Hepatocyte (in vitro differentiated cells): ENCODE data around the gene ISL2. TPM values are rescaled to one million over a fixed set of nuclear protein-coding genes. Genes with fewer than 3 reads are reported as not detected.
A peak's percentile ranks its signal among the peaks of the same experiment; 100 is the strongest.
"Not testable (repeated sequence)": the region's sequence is repeated elsewhere in the genome, so short reads cannot be mapped to it uniquely, and the experiment has no call there.

Experiments
- DNase-seq: peaks from one replicate; pipeline ENCODE4 v3.0.0-alpha.2; 2016; ENCODE audit warnings: low spot score
- H2AFZ ChIP-seq: fragments of 200-600 bp; sonication (generic); 2 replicates; pipeline ENCODE4 v1.6.0; 2016; ENCODE audit warnings: antibody characterized with exemption, mild to moderate bottlenecking
- H3K27ac ChIP-seq: fragments of 200-600 bp; sonication (generic); 2 replicates; pipeline ENCODE4 v1.5.1; 2016; ENCODE audit warnings: mild to moderate bottlenecking
- H3K27me3 ChIP-seq: fragments of 200-600 bp; sonication (generic); 2 replicates; pipeline ENCODE4 v1.6.1; 2016
- H3K36me3 ChIP-seq: fragments of 200-600 bp; sonication (generic); replicated peaks from 2 replicates; pipeline ENCODE4 v1.5.1; 2016; ENCODE audit warnings: low read depth; ENCODE audit not compliant: insufficient read depth
- H3K4me1 ChIP-seq: fragments of 200-600 bp; sonication (generic); 2 replicates; pipeline ENCODE4 v1.5.1; 2016; ENCODE audit warnings: mild to moderate bottlenecking, moderate library complexity; ENCODE audit not compliant: insufficient read depth
- H3K4me2 ChIP-seq: fragments of 200-600 bp; sonication (generic); 2 replicates; pipeline ENCODE4 v1.6.0; 2016
- H3K4me3 ChIP-seq: fragments of 200-600 bp; sonication (generic); 2 replicates; pipeline ENCODE4 v1.5.1; 2016; ENCODE audit warnings: mild to moderate bottlenecking
- H3K79me2 ChIP-seq: fragments of 200-600 bp; sonication (generic); 2 replicates; pipeline ENCODE4 v1.6.0; 2017; ENCODE audit warnings: mild to moderate bottlenecking
- H3K9me2 ChIP-seq: fragments of 200-600 bp; sonication (generic); replicated peaks from 2 replicates; pipeline ENCODE4 v1.6.0; 2017; ENCODE audit warnings: mild to moderate bottlenecking; ENCODE audit not compliant: insufficient read depth
- H3K9me3 ChIP-seq: fragments of 200-600 bp; sonication (generic); 2 replicates; pipeline ENCODE4 v1.5.1; 2016; ENCODE audit warnings: low read depth, mild to moderate bottlenecking
- H4K20me1 ChIP-seq: fragments of 200-600 bp; sonication (generic); 2 replicates; pipeline ENCODE4 v1.6.0; 2016; ENCODE audit warnings: mild to moderate bottlenecking; ENCODE audit not compliant: insufficient read depth, poor library complexity, severe bottlenecking
- CTCF ChIP-seq: fragments of 200-600 bp; sonication (generic); IDR thresholded peaks from 2 replicates; pipeline ENCODE4 v1.5.1; 2016; ENCODE audit warnings: antibody characterized with exemption, mild to moderate bottlenecking; ENCODE audit not compliant: poor library complexity
- EZH2 ChIP-seq: fragments of 200-600 bp; sonication (generic); IDR thresholded peaks from 2 replicates; pipeline ENCODE4 v1.6.1; 2016; ENCODE audit warnings: antibody characterized with exemption, mild to moderate bottlenecking, borderline replicate concordance
- EZH2phosphoT487 ChIP-seq: fragments of 200-600 bp; sonication (generic); IDR thresholded peaks from one replicate; pipeline ENCODE4 v1.6.1; 2018; ENCODE audit warnings: antibody characterized with exemption, mild to moderate bottlenecking, low read depth, moderate library complexity; ENCODE audit not compliant: unreplicated experiment, severe bottlenecking
- WGBS: methylation state at CpG from one replicate; pipeline ENCODE4 v1.1.6; 2016; ENCODE audit warnings: low lambda C conversion rate; ENCODE audit errors: missing lambda C conversion rate; 5-methylcytosine and 5-hydroxymethylcytosine counted together
- polyA plus RNA-seq: library from polyadenylated mRNA; unstranded; fragments of >200 nt; fragmentation: Nextera tagmentation; extraction: Ambion mirVana; gene quantifications from 2 replicates; pipeline ENCODE4 v1.2.1, GENCODE V29; 2016
- total RNA-seq: library from RNA; depleted of rRNA; stranded (reverse); fragments of >200 nt; gene quantifications from 2 replicates; pipeline ENCODE4 v1.2.3, GENCODE V29; 2014

ISL2 gene
- total RNA-seq, result 3.9 and 5.3 TPM in 2 replicates
- polyA plus RNA-seq, result 3.3 and 4.7 TPM in 2 replicates

GRCh38 chr15:76336254-76337058 lies at the start of gene ISL2:
Gene ISL2 (plus strand): TSS chr15:76336773. CDS start chr15:76336884, 111 bp downstream.
- no peaks in the 10 kb centered on the region for H3K9me2 ChIP-seq
- peak; percentile 90 for DNase-seq
- H3K4me1 ChIP-seq, result peaks cover 23% of the 10 kb centered on the region
- 1% methylated on average over 37 of the region's 40 CpGs for WGBS
- no peaks in the 10 kb centered on the region for H3K9me3 ChIP-seq
- peaks cover 11% of the 10 kb centered on the region for H4K20me1 ChIP-seq
- peaks cover 27% of the 10 kb centered on the region for H3K79me2 ChIP-seq
- H2AFZ ChIP-seq, result no peak within 1 kb of the TSS
- H3K36me3 ChIP-seq, result no peaks in the 10 kb centered on the region
- H3K27ac ChIP-seq, result peak within 1 kb of the TSS; percentile 85
- H3K27me3 ChIP-seq, result peaks cover 82% of the 10 kb centered on the region
- TF ChIP-seq EZH2phosphoT487 (no peak), EZH2 (peak; percentile 45)
- peak within 1 kb of the TSS; percentile 29 for H3K4me3 ChIP-seq
- peak within 1 kb of the TSS; percentile 97 for H3K4me2 ChIP-seq

GRCh38 chr15:76289582-76289981 lies 47.0 kb upstream of the ISL2 start:
- Histone ChIP-seq H2AFZ (no peak overlapping the region), H3K27ac (no peak overlapping the region), H3K27me3 (no peaks in the 10 kb centered on the region), H3K4me2 (no peak overlapping the region), H3K4me3 (no peak overlapping the region), H3K9me3 (no peaks in the 10 kb centered on the region), H4K20me1 (peaks cover 7% of the 10 kb centered on the region), H3K36me3 (no peaks in the 10 kb centered on the region), H3K9me2 (no peaks in the 10 kb centered on the region), H3K79me2 (peaks cover 60% of the 10 kb centered on the region), H3K4me1 (no peaks in the 10 kb centered on the region)
- TF ChIP-seq EZH2, result no peak
- no peak for TF ChIP-seq CTCF
- TF ChIP-seq EZH2phosphoT487, result no peak
- WGBS, result 83% methylated on average over 3 of the region's 3 CpGs
- DNase-seq, result no peak

GRCh38 chr15:76293361-76293760 lies 43.2 kb upstream of the ISL2 start:
- Histone ChIP-seq H3K4me1 (no peaks in the 10 kb centered on the region), H3K79me2 (peaks cover 86% of the 10 kb centered on the region), H4K20me1 (peaks cover 26% of the 10 kb centered on the region)

GRCh38 chr15:76294463-76294862 lies 42.1 kb upstream of the ISL2 start:
- H4K20me1 ChIP-seq, result peaks cover 30% of the 10 kb centered on the region
- whole genome bisulfite sequencing, result 100% methylated on average over 1 of the region's 1 CpG

More at GRCh38 chr15:76293361-76293760, 43.2 kb upstream of the ISL2 start:
- Histone ChIP-seq H3K27ac (no peak overlapping the region), H3K9me2 (no peaks in the 10 kb centered on the region), H2AFZ (no peak overlapping the region), H3K9me3 (no peaks in the 10 kb centered on the region), H3K4me3 (no peak overlapping the region), H3K4me2 (no peak overlapping the region), H3K27me3 (no peaks in the 10 kb centered on the region), H3K36me3 (no peaks in the 10 kb centered on the region)
- no peak for DNase-seq
- TF ChIP-seq EZH2phosphoT487, result no peak
- TF ChIP-seq EZH2, result no peak
- no peak for TF ChIP-seq CTCF
- WGBS, result 89% methylated on average over 1 of the region's 1 CpG

More at GRCh38 chr15:76294463-76294862, 42.1 kb upstream of the ISL2 start:
- H3K4me2 ChIP-seq, H3K27me3 ChIP-seq, H3K4me1 ChIP-seq, H3K27ac ChIP-seq, H3K9me2 ChIP-seq, H2AFZ ChIP-seq, H3K4me3 ChIP-seq, H3K36me3 ChIP-seq, DNase-seq, H3K9me3 ChIP-seq: not testable (repeated sequence)
- peaks cover 94% of the 10 kb centered on the region for H3K79me2 ChIP-seq
